ENCODE data around the gene GALNT10.

Gene GALNT10

DNA sequence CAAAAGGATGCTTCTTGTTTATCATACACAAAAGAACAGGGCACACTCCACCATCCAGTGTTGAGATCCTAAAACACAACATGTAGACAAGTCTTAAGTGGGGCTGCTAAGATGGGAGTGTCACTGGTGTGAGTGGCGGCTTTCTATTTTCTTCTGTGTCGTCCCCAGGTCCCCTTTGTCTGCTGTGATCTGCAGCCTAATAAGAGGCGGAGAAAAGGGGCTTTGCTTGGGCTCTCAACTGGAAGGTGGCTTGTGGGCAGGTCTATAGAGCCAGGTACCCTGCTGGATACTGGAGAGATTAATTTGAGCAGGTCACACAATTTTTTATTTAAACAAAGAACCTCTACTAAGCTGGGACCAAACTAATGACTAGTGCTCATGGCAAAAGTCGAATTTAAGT, 129.2 kb downstream of the GALNT10 start:
- no peak overlapping the region for H3K4me3 ChIP-seq
- in situ Hi-C loops (cut with MboI; ENCODE audit: low sequenced_read_pairs): no loop called here
- H3K36me3 ChIP-seq (replicated peaks): no peaks in the 10 kb centered on the region
- DNase-seq (ENCODE audit: low spot score in 2 of 2): no peak
- H3K4me1 ChIP-seq: no peaks in the 10 kb centered on the region
- no peaks in the 10 kb centered on the region for H3K9me3 ChIP-seq
- no peaks in the 10 kb centered on the region for H3K27me3 ChIP-seq (ENCODE audit: low read depth)

DNA sequence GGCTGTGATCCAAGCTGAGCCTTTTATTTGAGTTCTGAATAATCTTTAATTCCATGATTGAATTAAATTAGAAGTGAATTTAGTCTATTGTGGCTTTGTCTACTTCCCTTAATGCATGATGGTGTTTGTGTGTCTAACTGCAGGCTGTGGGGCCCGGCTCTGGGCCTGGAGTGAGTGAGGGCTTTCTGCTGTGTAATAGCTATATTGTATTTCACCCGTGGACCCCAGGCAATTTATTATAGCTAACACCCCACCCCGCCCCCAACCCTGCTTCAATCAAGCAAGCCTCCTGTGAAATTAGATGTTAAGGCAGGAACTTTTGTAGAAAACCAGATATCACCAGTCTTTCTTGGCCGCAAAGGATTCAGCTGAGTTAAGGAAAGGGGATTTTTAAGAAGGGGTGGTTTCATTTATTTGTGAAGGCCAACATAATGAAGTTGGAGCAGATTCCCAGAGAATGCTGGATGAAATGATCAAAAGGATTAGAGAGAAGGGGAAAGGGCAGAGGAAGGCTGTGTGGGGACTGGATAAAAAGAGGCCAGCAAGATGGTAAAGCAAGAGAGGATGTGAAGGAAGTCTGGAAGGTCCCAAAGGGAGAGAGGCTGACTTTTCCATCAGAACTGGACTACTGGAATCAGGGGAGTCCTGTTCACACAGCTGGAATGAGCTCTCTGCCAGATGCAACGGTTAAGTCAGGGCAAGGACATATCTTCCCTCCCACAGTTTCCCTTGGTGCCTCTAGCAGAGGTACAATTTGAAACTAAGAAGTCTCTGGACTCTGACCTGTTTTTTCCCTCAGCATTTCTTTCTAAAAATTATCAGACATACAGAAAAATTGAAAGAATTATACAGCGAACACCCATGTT, 129.9 kb downstream of the GALNT10 start:
- Histone ChIP-seq H3K4me3 (no peak overlapping the region), H3K9me3 (no peaks in the 10 kb centered on the region), H3K4me1 (no peaks in the 10 kb centered on the region), H3K27me3 (ENCODE audit: low read depth) (no peaks in the 10 kb centered on the region), H3K36me3 (replicated peaks) (no peaks in the 10 kb centered on the region)
- in situ Hi-C loops (cut with MboI; ENCODE audit: low sequenced_read_pairs): no loop called here
- DNase-seq (ENCODE audit: low spot score in 2 of 2): no peak

DNA sequence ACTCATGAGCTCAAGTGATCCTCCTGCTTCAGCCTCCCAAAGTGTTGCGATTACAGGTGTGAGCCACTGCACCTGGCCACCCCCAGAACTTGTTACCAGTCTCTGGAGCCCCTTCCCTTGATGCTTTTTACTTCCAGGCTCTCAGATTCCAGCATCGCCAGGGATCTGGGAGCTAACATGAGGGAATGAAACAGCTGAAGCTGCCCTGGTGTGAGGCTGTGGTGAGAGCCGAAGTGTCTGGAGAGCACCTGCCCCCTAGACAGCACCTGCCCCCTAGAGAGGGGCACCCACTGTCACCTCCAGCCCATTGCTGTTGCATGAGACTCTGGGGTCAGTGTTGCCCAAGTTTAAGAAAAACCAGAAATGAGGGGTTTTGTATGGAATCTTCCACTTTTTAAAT, 131.0 kb downstream of the GALNT10 start:
- in situ Hi-C loops (cut with MboI; ENCODE audit: low sequenced_read_pairs): no loop called here
- Histone ChIP-seq H3K4me1 (no peaks in the 10 kb centered on the region), H3K27me3 (ENCODE audit: low read depth) (no peaks in the 10 kb centered on the region), H3K36me3 (replicated peaks) (no peaks in the 10 kb centered on the region), H3K4me3 (no peak overlapping the region), H3K9me3 (no peaks in the 10 kb centered on the region)
- no peak for DNase-seq (ENCODE audit: low spot score in 2 of 2)

DNA sequence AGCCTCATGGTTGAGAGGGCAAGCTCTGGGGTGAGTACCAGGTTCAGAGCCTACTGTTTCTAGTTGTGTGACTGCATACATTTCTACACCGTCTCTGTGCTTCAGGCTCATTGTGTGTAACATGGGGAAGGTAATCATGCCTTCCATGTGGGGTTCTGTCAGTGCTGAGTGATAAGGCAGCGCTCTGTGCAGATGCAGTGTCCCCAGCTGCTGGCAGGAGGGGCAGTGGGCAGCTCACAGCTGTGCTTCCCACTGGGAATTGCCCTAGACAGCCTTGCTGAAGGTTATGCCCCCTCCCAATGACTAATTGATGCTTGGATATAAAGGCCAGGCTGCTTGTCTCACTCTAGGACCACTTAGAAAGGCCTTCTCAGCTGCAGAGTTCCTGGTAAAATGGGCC, 133.5 kb downstream of the GALNT10 start:
- no peak overlapping the region for H3K4me3 ChIP-seq
- in situ Hi-C loops (cut with MboI; ENCODE audit: low sequenced_read_pairs): no loop called here

DNA sequence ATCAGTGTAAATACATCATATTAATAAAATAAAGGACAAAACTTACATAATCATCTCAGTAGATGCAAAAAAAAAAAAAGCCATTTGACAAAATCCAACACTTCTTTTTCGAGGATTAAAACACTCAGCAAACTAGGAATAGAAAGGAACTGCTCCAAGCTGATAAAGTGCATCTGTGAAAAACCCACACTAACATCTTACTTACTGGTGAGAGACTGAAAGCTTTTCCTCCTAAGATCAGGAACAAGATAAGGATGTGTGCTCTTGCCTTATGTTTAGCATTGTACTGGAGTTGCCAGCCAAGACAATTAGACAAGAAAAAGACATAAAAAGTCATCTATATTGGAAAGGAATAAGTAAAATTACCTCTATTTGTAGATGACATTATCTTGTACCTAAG, 135.0 kb downstream of the GALNT10 start:
- Histone ChIP-seq H3K4me1 (no peaks in the 10 kb centered on the region), H3K4me3 (no peak overlapping the region), H3K27me3 (ENCODE audit: low read depth) (no peaks in the 10 kb centered on the region), H3K36me3 (replicated peaks) (no peaks in the 10 kb centered on the region), H3K9me3 (no peaks in the 10 kb centered on the region)
- in situ Hi-C loops (cut with MboI; ENCODE audit: low sequenced_read_pairs): no loop called here
- DNase-seq (ENCODE audit: low spot score in 2 of 2): no peak

More for the DNA sequence above, 133.5 kb downstream of the GALNT10 start:
- H3K4me1 ChIP-seq: no peaks in the 10 kb centered on the region
- no peak for DNase-seq (ENCODE audit: low spot score in 2 of 2)
- H3K27me3 ChIP-seq (ENCODE audit: low read depth): no peaks in the 10 kb centered on the region
- H3K9me3 ChIP-seq: no peaks in the 10 kb centered on the region
- no peaks in the 10 kb centered on the region for H3K36me3 ChIP-seq (replicated peaks)

DNA sequence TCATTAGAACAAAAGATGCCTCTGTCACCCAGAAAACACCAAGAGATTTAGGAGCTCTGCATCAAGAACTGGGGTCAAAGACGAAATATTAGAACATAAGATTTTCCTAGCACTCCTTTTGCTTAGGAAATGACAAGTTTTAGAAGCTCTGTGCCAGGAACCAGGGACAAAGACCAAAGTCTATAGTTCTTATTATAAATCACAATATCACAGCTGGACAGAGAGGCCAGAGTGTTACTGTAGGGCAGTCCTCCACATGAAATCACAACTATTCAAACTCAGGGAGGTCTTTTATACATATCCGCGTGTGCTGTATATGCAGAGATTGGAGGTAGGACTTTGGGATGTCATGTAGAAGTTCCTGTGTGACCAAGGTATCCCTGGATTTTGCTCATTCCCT, 138.5 kb downstream of the GALNT10 start:
- Histone ChIP-seq H3K9me3 (no peaks in the 10 kb centered on the region), H3K27me3 (ENCODE audit: low read depth) (no peaks in the 10 kb centered on the region), H3K36me3 (replicated peaks) (no peaks in the 10 kb centered on the region), H3K4me3 (no peak overlapping the region), H3K4me1 (no peaks in the 10 kb centered on the region)
- in situ Hi-C loops (cut with MboI; ENCODE audit: low sequenced_read_pairs): no loop called here
- no peak for DNase-seq (ENCODE audit: low spot score in 2 of 2)

DNA sequence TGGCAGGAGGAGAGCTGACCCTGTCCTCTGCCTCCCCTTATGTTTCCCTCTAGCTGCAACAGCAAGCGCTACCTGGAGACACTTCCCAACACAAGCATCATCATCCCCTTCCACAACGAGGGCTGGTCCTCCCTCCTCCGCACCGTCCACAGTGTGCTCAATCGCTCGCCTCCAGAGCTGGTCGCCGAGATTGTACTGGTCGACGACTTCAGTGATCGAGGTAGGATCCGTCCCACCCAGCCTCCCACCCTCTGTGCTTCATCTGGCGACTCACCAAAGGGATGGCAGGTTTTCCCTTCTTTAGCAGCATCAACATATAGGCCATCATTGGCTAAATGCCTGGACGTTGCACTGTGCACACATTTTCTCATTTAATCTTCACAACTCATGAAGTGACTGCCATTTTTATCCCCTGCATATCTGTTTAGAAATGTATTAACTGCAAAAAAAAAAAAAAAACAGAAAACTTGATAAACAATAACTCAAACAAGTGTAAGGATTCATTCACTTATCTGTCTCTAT, 139.0 kb downstream of the GALNT10 start:
- Histone ChIP-seq H3K9me3 (no peaks in the 10 kb centered on the region), H3K4me3 (no peak overlapping the region), H3K36me3 (replicated peaks) (no peaks in the 10 kb centered on the region), H3K4me1 (no peaks in the 10 kb centered on the region), H3K27me3 (ENCODE audit: low read depth) (no peaks in the 10 kb centered on the region)
- in situ Hi-C loops (cut with MboI; ENCODE audit: low sequenced_read_pairs): no loop called here
- no peak for DNase-seq (ENCODE audit: low spot score in 2 of 2)

DNA sequence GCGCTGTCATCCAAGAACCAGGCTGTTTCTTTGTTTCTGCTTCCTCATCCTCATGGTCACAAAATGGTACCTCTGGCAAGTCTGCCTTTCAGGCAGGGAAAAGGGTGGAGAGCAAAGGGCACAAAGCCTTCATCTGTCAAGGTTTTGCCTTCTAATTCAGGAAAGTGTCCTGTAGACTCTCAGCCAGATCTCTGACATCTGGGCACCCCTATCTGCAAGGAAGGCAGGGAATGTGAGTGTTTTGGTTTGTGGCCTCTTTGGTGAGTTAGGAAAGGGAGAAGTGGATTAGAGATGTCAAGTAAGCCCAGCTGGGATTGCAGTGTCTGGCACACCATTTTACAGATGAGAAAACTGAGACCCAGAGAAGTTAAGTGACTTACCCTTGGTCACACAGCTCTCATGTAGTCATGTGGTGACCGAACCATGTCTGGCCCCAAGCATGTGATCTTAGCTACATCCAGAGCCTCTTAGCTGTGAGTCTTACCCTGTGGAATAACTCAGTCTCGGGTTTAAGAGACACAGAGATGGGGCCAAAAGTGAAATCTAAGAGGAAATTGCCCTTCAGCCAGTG, 139.6 kb downstream of the GALNT10 start:
- Histone ChIP-seq H3K36me3 (replicated peaks) (no peaks in the 10 kb centered on the region), H3K4me3 (no peak overlapping the region), H3K9me3 (no peaks in the 10 kb centered on the region), H3K4me1 (no peaks in the 10 kb centered on the region), H3K27me3 (ENCODE audit: low read depth) (no peaks in the 10 kb centered on the region)
- no peak for DNase-seq (ENCODE audit: low spot score in 2 of 2)
- in situ Hi-C loops (cut with MboI; ENCODE audit: low sequenced_read_pairs): no loop called here

DNA sequence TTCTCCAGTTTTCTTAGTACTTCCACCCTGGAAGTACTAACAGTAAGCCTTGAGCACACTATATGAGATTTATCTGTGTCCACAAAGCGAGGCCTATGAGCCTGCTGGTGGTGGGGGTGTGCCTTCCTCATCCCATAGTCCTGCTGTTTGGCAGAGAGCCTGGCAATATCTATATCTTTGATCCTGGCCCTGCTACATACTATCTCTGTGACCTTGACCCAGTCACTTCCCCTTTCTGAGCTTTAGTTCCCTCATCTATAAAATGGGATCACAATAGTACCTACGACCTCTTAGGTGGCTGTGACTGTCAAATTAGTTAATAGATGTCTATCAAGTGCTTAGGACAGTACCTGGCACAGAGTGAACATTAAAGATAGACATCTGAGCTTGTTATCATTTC, 140.7 kb downstream of the GALNT10 start:
- Histone ChIP-seq H3K36me3 (replicated peaks) (no peaks in the 10 kb centered on the region), H3K4me3 (no peak overlapping the region), H3K4me1 (no peaks in the 10 kb centered on the region), H3K9me3 (no peaks in the 10 kb centered on the region), H3K27me3 (ENCODE audit: low read depth) (no peaks in the 10 kb centered on the region)
- no peak for DNase-seq (ENCODE audit: low spot score in 2 of 2)
- in situ Hi-C loops (cut with MboI; ENCODE audit: low sequenced_read_pairs): no loop called here

DNA sequence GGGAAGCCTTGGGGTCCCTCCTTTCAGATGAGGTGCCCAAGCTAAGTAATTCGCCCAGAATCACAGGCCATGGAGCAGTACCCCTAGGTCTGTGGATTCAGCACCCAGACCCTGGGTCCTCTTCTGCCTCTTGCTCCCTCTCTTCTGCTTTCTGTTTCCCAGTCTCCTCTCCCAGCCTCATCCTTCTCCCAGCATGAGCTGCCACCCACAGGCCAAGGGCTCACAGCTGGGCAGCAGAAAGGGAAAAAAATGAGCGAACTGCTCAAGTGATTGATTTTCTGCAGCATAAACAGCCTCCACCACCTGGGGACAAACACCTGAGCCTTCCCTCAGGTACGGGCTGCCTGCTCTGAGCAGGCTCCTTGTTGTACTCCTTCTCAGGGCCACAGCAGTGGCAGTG, 141.4 kb downstream of the GALNT10 start:
- no peak for DNase-seq (ENCODE audit: low spot score in 2 of 2)
- Histone ChIP-seq H3K27me3 (ENCODE audit: low read depth) (no peaks in the 10 kb centered on the region), H3K4me3 (no peak overlapping the region), H3K9me3 (no peaks in the 10 kb centered on the region), H3K4me1 (no peaks in the 10 kb centered on the region), H3K36me3 (replicated peaks) (no peaks in the 10 kb centered on the region)
- in situ Hi-C loops (cut with MboI; ENCODE audit: low sequenced_read_pairs): no loop called here

DNA sequence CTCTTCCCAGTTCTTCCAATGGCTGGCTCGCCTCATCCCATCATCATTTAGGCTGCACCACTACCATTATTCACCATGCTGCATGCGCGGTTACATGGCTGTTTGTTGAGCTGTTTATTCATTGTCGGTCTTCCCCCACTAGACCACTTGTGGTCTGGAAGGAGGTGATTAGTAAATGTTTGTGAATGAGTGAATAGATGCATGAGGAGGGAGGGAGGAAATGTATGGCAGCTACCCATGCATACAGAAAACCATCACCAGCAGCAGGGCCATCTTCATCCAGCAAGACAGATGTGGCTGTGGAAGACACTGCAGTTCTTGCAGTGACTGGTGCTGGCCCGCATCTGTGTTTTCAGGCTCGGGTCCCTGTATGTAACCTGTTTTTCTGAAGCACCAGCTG, 141.9 kb downstream of the GALNT10 start:
- Histone ChIP-seq H3K9me3 (no peaks in the 10 kb centered on the region), H3K4me1 (no peaks in the 10 kb centered on the region), H3K27me3 (ENCODE audit: low read depth) (no peaks in the 10 kb centered on the region), H3K4me3 (no peak overlapping the region), H3K36me3 (replicated peaks) (no peaks in the 10 kb centered on the region)
- no peak for DNase-seq (ENCODE audit: low spot score in 2 of 2)
- in situ Hi-C loops (cut with MboI; ENCODE audit: low sequenced_read_pairs): no loop called here

DNA sequence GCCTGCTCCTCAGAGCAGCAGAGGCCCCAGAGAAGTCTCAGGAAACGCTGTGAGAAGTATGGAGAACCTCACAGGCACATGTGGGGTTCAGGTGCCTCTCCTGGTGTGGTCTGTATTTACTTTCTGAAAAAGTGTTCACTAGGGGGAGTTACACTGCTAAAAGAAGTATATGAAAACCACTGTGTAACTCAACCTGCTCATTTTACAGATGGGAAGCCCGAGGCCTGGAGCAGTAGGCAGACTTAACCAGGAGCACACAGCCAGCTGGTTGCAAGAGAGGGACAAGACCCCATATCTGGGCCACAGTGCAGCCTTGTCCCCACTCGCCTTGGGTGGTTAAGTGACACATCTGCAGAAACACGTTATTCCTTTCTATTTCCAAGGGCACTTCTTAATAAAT, 142.5 kb downstream of the GALNT10 start:
- Histone ChIP-seq H3K4me1 (no peaks in the 10 kb centered on the region), H3K27me3 (ENCODE audit: low read depth) (no peaks in the 10 kb centered on the region), H3K4me3 (no peak overlapping the region), H3K9me3 (no peaks in the 10 kb centered on the region), H3K36me3 (replicated peaks) (no peaks in the 10 kb centered on the region)
- no peak for DNase-seq (ENCODE audit: low spot score in 2 of 2)
- in situ Hi-C loops (cut with MboI; ENCODE audit: low sequenced_read_pairs): no loop called here

DNA sequence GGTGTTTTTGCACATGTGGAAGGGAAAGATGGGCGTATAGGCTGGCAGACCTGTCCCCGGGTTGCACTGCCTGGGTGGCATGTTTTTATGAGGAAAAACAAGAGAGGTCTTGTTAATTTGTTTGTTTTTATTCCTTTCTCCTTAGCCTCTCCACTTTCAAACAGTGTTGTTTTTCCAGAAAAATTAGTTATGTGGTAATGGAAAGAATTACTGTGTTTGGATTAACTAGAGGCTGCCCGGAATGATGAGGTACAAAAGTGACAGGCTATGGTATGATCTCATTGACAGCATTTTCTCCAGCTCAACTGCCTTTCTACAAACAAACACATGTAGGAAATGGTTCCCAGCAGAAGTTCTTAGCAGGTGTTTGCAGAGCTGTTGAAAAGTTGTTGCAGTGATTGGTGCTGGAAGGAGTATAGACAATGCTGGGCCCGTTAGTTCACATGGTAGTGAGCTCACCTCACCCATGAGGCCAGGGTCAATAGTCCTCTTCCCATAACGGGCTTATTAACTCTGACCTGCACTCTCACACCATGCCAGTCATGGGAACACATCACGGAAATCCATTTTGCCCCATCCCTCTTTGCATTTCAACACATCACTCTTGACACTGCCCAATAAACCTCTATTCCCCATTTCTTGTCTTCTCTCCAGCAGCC, 144.0 kb downstream of the GALNT10 start:
- no peaks in the 10 kb centered on the region for H3K36me3 ChIP-seq (replicated peaks)
- H3K9me3 ChIP-seq: no peaks in the 10 kb centered on the region
- no peaks in the 10 kb centered on the region for H3K27me3 ChIP-seq (ENCODE audit: low read depth)
- no peaks in the 10 kb centered on the region for H3K4me1 ChIP-seq
- H3K4me3 ChIP-seq: no peak overlapping the region
- in situ Hi-C loops (cut with MboI; ENCODE audit: low sequenced_read_pairs): no loop called here
- DNase-seq (ENCODE audit: low spot score in 2 of 2): no peak

DNA sequence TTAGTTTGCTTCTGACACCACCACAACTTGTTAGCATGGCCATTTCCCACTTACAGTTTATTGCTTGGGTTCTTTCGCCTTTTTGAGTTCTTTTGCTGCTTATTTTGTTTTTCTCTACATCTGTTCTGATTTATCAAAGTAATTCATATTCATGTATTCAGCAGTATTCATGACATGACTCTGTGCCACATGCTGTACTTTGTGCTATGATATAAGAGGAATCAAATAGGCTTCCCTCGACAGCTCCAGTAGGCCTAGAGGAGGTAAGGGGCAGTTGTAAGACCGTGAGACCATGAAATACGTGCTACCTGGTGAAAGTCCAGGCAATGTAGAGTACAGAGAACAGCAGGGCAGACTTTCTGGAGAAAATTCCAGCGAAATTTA, 144.5 kb downstream of the GALNT10 start:
- H3K4me1 ChIP-seq: no peaks in the 10 kb centered on the region
- H3K9me3 ChIP-seq: no peaks in the 10 kb centered on the region
- no peaks in the 10 kb centered on the region for H3K36me3 ChIP-seq (replicated peaks)
- no peaks in the 10 kb centered on the region for H3K27me3 ChIP-seq (ENCODE audit: low read depth)
- no peak for DNase-seq (ENCODE audit: low spot score in 2 of 2)
- in situ Hi-C loops (cut with MboI; ENCODE audit: low sequenced_read_pairs): no loop called here
- H3K4me3 ChIP-seq: no peak overlapping the region
